Smooth muscle cell (in vitro differentiated cells): ENCODE results near the gene CRYM. TPM values are rescaled to one million over a fixed set of nuclear protein-coding genes. Genes with fewer than 3 reads are reported as not detected.
"Not testable (repeated sequence)": the region's sequence is repeated elsewhere in the genome, so short reads cannot be mapped to it uniquely, and the experiment has no call there.

Experiments
- DNase-seq: peaks from one replicate; lab custom pipeline; 2025; ENCODE audit not compliant: unreplicated experiment; lab: John Stamatoyannopoulos, UW
- H2AFZ ChIP-seq: fragments of 200-600 bp; sonication (generic); 2 replicates; pipeline ENCODE4 v1.6.0; 2016; ENCODE audit warnings: antibody characterized with exemption, low read depth, mild to moderate bottlenecking
- H3F3A ChIP-seq: fragments of 200-600 bp; sonication (generic); 2 replicates; pipeline ENCODE4 v1.6.0; 2017; ENCODE audit warnings: antibody characterized with exemption, low read depth
- H3K27ac ChIP-seq: fragments of 200-600 bp; sonication (generic); 2 replicates; pipeline ENCODE4 v1.5.1; 2016; ENCODE audit warnings: low read depth, mild to moderate bottlenecking
- H3K27me3 ChIP-seq: fragments of 200-600 bp; sonication (generic); 2 replicates; pipeline ENCODE4 v1.6.1; 2016; ENCODE audit warnings: low read depth, mild to moderate bottlenecking
- H3K36me3 ChIP-seq: fragments of 200-600 bp; sonication (generic); 2 replicates; pipeline ENCODE4 v1.5.1; 2016; ENCODE audit warnings: low read depth
- H3K4me1 ChIP-seq: fragments of 200-600 bp; sonication (generic); 2 replicates; pipeline ENCODE4 v1.5.1; 2016; ENCODE audit warnings: low read depth
- H3K4me2 ChIP-seq: fragments of 200-600 bp; sonication (generic); 2 replicates; pipeline ENCODE4 v1.6.0; 2016; ENCODE audit warnings: mild to moderate bottlenecking
- H3K4me3 ChIP-seq: fragments of 200-600 bp; sonication (generic); 2 replicates; pipeline ENCODE4 v1.5.1; 2016; ENCODE audit warnings: mild to moderate bottlenecking
- H3K79me2 ChIP-seq: fragments of 200-600 bp; sonication (generic); 2 replicates; pipeline ENCODE4 v1.6.0; 2016; ENCODE audit warnings: low read depth, mild to moderate bottlenecking
- H3K9ac ChIP-seq: fragments of 200-600 bp; sonication (generic); 2 replicates; pipeline ENCODE4 v1.6.0; 2016; ENCODE audit warnings: low read depth
- H3K9me3 ChIP-seq: fragments of 200-600 bp; sonication (generic); replicated peaks from 2 replicates; pipeline ENCODE4 v1.5.1; 2016; ENCODE audit warnings: low read depth
- H4K20me1 ChIP-seq: fragments of 200-600 bp; sonication (generic); 2 replicates; pipeline ENCODE4 v1.6.0; 2016; ENCODE audit warnings: low read depth
- CTCF ChIP-seq: fragments of 200-600 bp; sonication (generic); IDR thresholded peaks from 2 replicates; pipeline ENCODE4 v1.5.1; 2017; ENCODE audit warnings: borderline replicate concordance, mild to moderate bottlenecking, antibody characterized with exemption; ENCODE audit not compliant: insufficient read depth, poor library complexity, severe bottlenecking
- WGBS: methylation state at CpG from one replicate; pipeline ENCODE4 v1.1.7; 2016; ENCODE audit warnings: low lambda C conversion rate; 5-methylcytosine and 5-hydroxymethylcytosine counted together
- polyA plus RNA-seq: library from polyadenylated mRNA; unstranded; fragments of >200 nt; fragmentation: Nextera tagmentation; extraction: Ambion mirVana; gene quantifications from 2 replicates; pipeline ENCODE4 v1.2.1, GENCODE V29; 2016
- total RNA-seq: library from RNA; depleted of rRNA; stranded (reverse); fragments of >200 nt; gene quantifications from 2 replicates; pipeline ENCODE4 v1.2.3, GENCODE V29; 2014

Gene CRYM
- total and polyA plus RNA-seq, 2 experiments from 2014 or later, result not detected

DNA sequence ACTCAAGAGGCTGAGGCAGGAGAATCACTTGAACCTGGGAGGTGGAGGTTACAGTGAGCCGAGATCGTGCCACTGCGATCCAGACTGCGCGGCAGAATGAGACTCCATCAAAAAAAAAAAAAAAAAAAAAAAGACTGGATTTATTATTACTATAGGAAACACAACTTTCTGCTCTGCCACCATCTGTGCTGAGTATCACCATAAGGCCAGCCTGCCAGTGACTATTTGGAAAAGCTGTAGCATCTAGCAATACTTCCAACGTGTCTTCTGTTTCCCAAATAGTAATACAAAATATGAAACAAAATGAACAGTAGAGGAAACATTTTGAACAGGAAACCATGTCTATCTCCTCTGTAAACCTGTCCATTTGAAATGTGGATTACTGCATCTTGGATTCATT is 43.6 kb upstream of the CRYM start:
- no peaks in the 10 kb centered on the region for H3K4me1 ChIP-seq
- H3K4me3 ChIP-seq, result no peak overlapping the region
- no peak for DNase-seq
- 98% methylated on average over 6 of the region's 6 CpGs for WGBS
- no peak overlapping the region for H2AFZ ChIP-seq
- H3K36me3 ChIP-seq, result no peaks in the 10 kb centered on the region
- no peak for TF ChIP-seq CTCF
- H3K27ac ChIP-seq, result no peak overlapping the region
- no peak overlapping the region for H3K4me2 ChIP-seq
- no peak overlapping the region for H3K9ac ChIP-seq
- H3K79me2 ChIP-seq, result no peaks in the 10 kb centered on the region
- no peaks in the 10 kb centered on the region for H4K20me1 ChIP-seq
- H3F3A ChIP-seq, result no peaks in the 10 kb centered on the region
- H3K9me3 ChIP-seq, result no peaks in the 10 kb centered on the region
- H3K27me3 ChIP-seq, result no peaks in the 10 kb centered on the region

GRCh38 chr16:21314339-21314738 is 36.2 kb upstream of the CRYM start:
- WGBS, result 100% methylated on average over 1 of the region's 1 CpG
- Histone ChIP-seq H3K4me3 (no peak overlapping the region), H3K4me2 (no peak overlapping the region), H3F3A (no peaks in the 10 kb centered on the region), H3K27ac (no peak overlapping the region), H2AFZ (no peak overlapping the region), H3K9ac (no peak overlapping the region), H3K27me3 (no peaks in the 10 kb centered on the region), H3K79me2 (no peaks in the 10 kb centered on the region), H4K20me1 (no peaks in the 10 kb centered on the region), H3K36me3 (no peaks in the 10 kb centered on the region), H3K9me3 (no peaks in the 10 kb centered on the region), H3K4me1 (no peaks in the 10 kb centered on the region)
- no peak for TF ChIP-seq CTCF
- DNase-seq, result no peak

GRCh38 chr16:21312863-21313372 is 34.8 kb upstream of the CRYM start:
- H3K27me3 ChIP-seq, H3K9ac ChIP-seq, DNase-seq, H2AFZ ChIP-seq, H3K36me3 ChIP-seq, H3K4me1 ChIP-seq, H3K27ac ChIP-seq, H4K20me1 ChIP-seq, H3K9me3 ChIP-seq, H3K4me2 ChIP-seq, H3F3A ChIP-seq, H3K79me2 ChIP-seq, H3K4me3 ChIP-seq: not testable (repeated sequence)
- WGBS, result 95% methylated on average over 25 of the region's 25 CpGs

- not testable (repeated sequence) for H3K27me3 ChIP-seq, H3K79me2 ChIP-seq, H3K4me2 ChIP-seq, H3K9ac ChIP-seq, H3F3A ChIP-seq, H2AFZ ChIP-seq, H3K4me3 ChIP-seq, H3K27ac ChIP-seq, H4K20me1 ChIP-seq, H3K36me3 ChIP-seq, DNase-seq, H3K4me1 ChIP-seq, H3K9me3 ChIP-seq
- WGBS, result 93% methylated on average over 18 of the region's 18 CpGs
Measured at GRCh38 chr16:21312046-21312445, 34.0 kb upstream of the CRYM start.

- H3K4me2 ChIP-seq, H3K4me1 ChIP-seq, H3F3A ChIP-seq, H3K27ac ChIP-seq, H3K36me3 ChIP-seq, H3K4me3 ChIP-seq, H3K9ac ChIP-seq, H3K9me3 ChIP-seq, H2AFZ ChIP-seq, DNase-seq, H4K20me1 ChIP-seq, H3K79me2 ChIP-seq, H3K27me3 ChIP-seq: not testable (repeated sequence)
- 92% methylated on average over 5 of the region's 5 CpGs for WGBS
Measured at GRCh38 chr16:21306712-21307111, 28.6 kb upstream of the CRYM start.
